Esophagus squamous epithelium (tissue), 4 donors: ENCODE results near the gene FRMD1.

Experiments
- POLR2A ChIP-seq, 4 donors: fragments of 450-650 bp; IDR thresholded peaks; one replicate each; pipeline ENCODE4 v1.6.1; 2017; ENCODE audit warnings: antibody characterized with exemption in 4 of 4, mild to moderate bottlenecking in 4 of 4, moderate library complexity in 3 of 4
- TF ChIP-seq, protein P1 (sequence below), 6 experiments: fragments of 450-650 bp in 4 of 6; fragments of 200-600 bp in 2 of 6; sonication (generic) in 2 of 6; IDR thresholded peaks; one replicate each; pipeline ENCODE4 v1.5.1; 2016 to 2019; ENCODE audit warnings: antibody characterized with exemption in 6 of 6, mild to moderate bottlenecking in 4 of 6, moderate library complexity in 4 of 6

DNA sequence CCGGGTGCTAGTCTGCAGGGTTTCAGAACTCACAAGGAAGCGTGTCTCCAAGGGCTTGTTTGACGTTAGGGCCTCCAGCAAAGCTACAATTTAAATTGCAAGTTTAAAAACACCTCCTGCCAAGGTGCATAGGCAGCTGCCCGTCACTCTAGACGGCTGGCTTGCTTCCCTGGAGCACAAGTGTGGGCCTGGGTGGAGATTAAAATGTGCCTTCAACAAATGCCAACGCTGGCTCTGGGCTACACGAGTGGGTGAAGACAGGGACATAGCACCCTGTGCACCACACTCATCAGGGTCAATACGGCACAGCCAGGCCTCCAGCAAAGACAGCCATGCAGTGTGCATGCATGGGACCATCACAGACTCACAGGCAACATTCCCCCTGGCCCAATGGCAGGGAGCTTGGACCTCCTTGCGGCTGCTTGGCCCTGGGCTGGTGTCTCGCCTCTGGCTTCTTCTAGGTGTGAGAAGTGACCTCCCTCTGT, 48.4 kb upstream of the FRMD1 start:
- TF ChIP-seq, protein P1, sequence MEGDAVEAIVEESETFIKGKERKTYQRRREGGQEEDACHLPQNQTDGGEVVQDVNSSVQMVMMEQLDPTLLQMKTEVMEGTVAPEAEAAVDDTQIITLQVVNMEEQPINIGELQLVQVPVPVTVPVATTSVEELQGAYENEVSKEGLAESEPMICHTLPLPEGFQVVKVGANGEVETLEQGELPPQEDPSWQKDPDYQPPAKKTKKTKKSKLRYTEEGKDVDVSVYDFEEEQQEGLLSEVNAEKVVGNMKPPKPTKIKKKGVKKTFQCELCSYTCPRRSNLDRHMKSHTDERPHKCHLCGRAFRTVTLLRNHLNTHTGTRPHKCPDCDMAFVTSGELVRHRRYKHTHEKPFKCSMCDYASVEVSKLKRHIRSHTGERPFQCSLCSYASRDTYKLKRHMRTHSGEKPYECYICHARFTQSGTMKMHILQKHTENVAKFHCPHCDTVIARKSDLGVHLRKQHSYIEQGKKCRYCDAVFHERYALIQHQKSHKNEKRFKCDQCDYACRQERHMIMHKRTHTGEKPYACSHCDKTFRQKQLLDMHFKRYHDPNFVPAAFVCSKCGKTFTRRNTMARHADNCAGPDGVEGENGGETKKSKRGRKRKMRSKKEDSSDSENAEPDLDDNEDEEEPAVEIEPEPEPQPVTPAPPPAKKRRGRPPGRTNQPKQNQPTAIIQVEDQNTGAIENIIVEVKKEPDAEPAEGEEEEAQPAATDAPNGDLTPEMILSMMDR (IDR thresholded peaks at IDR 0.05): no peak
- TF ChIP-seq POLR2A (IDR thresholded peaks at IDR 0.05): no peak
